HG03045 (cell line): Measurements from ENCODE around the gene CCDC117.

Source experiments
- ATAC-seq: cut with Tn5 transposase; IDR thresholded peaks from one replicate; pipeline ENCODE4 v1.9.1; 2021; ENCODE audit warnings: mild to moderate bottlenecking, moderate library complexity; ENCODE audit not compliant: unreplicated experiment

Gene CCDC117

DNA sequence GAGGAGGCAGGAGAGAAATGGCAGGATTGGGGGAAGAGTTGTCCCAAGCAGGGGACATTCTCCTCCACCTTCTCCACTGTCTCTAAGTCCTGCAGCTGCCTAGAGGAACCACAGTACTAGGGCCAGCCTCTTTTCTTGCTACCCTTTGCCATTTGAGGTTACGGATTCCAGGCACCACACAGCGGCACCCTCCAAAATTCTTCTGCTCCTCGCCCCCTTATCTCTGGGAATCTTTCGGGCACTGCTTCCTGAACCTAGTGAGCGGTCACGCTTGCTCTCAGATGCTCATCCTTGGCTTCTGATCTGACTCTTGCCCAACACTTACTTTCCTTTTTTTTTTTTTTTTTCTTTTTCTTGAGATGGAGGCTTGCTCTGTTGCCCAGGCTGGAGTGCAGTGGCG lies 54.4 kb downstream of the CCDC117 start:
- ATAC-seq: no peak

DNA sequence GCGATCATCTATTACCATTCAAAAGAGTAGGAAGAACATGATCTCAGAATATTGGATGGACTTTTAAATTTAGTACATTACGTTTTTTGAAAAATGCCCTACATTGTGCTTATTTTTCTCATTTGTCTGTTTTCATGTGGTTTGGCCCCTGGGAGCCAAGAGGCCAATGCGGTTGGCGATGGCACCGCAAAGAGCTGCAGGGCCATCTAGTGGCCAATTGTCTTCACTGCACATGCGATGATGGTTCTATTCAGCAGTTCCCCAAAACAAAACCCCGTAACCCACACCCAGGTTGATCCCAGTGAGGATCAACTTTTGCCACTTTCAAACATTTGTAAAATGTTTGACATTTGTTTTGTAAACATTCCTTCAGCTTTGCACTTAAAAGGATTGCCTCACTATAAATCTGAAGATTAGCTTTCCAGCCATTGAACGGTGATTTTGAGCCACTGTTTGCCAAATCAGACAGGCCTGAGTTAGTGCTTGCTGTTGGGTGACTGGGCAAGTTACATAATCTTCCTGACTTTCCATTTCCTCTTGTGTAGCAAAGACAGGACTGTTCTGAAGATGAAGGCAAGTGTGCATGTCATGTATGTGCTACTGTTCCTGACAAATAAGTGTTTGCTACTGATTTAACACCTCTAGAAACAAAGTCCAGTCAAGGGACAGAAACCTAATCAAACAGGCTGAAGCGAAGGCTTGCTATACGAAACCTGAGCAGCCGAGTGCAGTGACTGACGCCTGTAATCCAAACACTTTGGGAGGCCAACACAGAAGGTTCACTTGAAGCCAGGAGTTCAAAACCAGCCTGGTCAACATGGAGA lies 57.1 kb downstream of the CCDC117 start:
- no peak for ATAC-seq

DNA sequence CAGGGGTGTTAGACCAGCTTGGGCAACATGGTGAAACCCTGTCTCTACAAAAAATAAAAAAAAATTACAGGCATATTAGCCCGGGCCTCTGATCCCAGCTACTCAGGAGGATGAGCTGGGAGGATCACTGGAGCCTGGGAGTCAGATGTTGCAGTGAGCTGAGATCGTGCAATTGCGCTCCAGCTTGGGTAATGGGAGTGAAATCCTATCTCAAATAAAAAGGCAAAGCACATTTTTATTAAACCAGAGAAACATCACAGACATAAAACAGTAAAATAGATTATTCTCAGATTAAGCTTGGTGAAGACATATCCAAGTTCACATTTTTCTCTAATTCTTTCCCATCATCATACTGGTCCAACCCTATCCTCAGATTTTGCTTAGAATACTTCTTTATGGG lies 57.9 kb downstream of the CCDC117 start:
- no peak for ATAC-seq

DNA sequence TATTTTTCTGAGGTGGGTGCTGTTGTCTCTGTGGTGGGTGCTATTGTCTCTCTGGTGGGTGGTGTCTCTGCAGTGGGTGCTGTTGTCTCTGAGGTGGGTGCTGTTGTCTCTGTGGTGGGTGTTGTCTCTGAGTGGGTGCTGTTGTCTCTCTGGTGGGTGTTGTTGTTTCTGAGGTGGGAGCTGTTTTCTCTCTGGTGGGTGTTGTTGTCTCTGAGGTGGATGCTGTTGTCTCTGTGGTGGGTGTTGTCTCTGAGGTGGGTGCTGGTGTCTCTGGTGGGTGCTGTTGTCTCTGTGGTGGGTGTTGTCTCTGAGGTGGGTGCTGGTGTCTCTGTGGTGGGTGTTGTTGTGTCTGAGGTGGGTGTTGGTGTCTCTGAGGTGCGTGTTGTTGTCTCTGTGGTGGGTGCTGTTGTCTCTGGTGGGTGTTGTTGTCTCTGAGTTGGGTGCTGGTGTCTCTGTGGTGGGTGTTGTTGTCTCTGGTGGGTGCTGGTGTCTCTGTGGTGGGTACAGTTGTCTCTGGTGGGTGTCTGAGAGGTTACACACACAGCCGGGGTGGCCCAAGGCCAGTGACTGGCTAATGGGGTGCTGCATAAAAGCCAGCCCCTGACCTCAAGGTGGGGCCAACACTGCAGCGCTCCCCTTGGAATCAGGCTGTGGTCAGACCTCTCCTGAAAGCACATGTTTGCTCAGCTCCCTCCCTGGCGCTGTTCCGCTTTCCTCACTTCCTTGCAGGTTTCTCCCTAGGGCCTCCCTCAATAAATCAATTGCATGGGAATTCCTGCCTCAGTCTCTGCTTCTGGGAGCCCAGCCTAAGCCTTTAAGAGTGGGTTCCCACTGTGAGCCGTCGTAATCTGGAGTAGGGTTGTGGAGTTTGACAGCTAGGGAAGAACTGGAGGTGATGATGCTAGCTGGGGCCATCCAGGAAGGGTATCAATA lies 58.9 kb downstream of the CCDC117 start:
- no peak for ATAC-seq

DNA sequence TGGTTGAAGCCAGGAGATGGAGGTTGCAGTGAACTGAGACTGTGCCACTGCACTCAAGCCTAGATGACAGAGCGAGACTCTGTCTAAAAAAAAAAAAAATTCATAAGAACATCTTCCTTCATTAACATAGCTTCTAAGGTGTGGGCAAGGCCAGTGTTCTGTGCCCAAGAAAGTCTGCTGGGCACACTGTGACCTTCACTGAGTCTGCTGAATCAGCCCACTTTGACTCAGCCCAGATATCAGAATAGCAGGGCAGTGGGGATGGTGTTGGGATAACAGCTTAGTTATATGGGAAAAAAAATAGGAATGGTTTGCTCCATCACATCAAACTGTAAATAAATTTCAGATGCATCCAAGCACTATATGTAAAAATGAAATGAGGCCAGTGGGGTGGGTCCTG lies 60.2 kb downstream of the CCDC117 start:
- ATAC-seq: no peak

DNA sequence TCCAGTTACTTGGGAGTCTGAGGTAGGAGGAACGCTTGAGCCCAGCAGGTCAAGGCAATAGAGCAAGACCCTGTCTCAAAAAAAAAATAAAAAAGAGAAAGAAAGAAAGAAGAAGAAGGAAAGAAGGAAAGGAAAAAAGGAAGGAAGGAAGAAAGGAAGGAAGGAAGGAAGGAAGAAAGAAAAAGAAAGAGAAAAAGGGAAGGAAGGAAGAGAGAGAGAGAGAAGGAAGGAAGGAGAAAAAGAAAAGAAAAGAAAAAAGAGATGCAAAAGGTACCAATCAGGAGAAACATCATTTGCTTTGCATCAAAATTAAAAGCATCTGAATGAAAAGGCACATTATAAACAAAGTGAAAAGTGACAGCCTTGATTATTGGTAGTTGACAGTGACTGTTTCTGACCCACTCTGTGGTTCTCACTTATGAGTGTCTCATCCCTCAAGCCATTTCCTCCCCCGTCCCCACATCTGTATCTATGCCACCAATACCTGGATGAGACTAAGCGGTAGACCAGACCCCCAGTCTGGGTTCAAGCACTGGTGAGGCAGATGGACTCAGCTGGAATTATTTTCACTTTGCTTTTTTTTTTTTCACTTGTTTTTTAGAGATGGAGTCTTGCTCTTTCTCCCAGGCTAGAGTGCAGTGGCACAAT lies 60.9 kb downstream of the CCDC117 start:
- ATAC-seq: no peak

DNA sequence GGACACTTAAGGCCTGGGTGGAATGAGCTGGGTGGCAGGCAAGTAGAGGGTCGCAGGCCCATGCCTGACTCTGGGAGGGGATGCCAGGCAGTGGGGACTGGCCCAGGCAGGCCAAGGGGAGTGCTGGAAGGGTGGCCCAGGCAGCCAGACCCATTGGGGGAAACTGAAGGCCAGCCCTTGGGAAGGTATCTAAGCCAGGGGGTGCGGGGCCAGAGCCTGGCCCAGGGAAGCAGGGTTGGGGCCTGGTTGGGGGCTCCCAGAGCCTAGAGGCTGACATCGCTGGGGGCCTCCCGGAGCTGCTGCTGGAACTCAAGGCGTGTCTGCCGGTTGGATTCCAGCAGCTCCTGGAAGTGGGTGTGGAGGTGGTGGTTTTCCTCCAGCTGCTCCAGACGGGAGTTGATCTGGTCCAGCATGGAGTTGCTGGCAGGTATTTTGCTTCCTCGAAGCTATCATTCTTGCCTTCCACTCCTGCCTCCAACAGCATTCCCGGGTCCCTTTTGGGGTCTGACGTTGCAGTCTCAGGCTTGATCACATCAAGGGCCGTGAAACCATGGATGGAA lies 63.2 kb downstream of the CCDC117 start:
- no peak for ATAC-seq

DNA sequence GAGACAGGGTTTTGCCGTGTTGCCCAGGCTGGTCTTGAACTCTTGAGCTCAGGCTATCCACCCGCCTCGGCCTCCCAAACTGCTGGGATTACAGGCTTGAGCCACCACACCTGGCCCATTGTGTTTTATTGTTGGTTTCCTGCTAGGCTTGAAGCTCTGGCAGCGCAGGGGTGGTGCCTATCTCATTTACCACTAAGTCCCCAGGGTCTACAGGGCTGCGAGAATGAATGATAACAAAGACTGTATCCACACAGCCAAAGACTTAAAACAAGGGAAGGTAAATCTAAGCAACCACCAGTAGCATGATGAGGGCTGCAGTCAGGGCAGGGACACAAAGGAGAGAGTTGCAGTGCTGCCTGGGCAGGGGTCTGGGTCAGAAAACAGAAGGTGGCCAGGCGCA lies 65.1 kb downstream of the CCDC117 start:
- ATAC-seq: no peak
